ENCODE data around the gene SORCS2.
"Not testable (repeated sequence)": the region's sequence is repeated elsewhere in the genome, so short reads cannot be mapped to it uniquely, and the experiment has no call there.

Gene SORCS2

DNA sequence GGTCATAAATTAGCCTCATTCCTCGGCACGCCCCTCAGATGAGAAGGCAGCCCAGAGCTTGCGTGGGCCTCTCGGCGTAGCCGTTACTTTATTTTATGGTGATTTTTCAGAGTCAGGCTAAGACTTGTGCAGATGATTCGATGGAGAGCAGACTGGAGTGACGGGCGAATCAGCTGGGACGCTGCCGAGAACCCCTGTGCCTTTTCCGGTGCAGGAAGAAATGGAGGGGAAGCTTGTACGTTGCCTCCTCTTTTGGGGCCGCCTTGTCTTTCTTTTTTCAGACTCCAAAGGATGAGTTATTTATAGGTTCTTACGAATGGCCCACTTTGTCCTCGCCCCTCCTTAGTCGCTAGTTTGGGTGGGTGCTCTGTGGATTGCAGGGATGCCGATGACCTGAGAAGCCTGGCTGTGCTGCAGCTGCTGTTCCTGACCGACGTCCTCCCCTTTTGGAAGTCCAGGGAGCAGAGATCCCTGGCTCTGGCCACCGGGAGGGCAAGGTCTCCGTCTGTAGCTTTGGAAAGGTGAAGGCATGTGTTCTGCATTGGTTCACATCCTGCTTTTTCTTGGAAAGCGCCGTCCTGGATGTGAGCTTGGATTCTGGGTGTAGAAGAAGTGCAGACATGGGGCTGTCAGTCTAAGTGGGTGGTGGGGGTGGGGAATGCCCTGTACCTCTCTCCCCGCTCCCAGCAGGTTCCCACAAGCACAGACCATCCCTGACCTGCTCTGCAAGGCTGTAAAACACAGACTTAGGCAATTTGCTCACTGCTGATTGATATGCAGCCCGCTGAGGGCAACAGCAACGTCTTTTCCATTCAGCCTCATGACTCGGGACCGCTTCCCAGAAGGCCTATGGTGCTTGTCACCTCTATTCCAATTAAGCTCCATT, 9.3 kb downstream of the SORCS2 start:
- DNase-seq = no peak

DNA sequence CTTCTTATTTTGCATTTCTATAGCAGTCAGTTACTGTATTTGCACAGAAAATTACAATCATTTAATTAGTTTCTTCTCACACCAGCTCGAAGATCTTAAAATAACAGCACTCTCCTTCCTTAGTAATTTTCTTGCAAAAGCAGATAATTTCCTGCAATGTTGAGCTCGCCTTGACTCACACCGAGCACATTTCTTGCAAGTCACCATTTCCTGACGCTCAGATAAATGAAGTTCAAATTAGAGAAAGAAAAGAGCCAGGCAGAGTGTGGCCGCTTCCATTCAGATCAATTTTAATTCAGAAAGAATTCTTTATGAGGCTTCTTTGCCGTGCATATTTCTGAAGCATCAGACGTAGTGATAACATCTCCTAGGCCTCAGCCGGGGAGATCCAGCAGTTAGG, 10.1 kb downstream of the SORCS2 start:
- DNase-seq = no peak

DNA sequence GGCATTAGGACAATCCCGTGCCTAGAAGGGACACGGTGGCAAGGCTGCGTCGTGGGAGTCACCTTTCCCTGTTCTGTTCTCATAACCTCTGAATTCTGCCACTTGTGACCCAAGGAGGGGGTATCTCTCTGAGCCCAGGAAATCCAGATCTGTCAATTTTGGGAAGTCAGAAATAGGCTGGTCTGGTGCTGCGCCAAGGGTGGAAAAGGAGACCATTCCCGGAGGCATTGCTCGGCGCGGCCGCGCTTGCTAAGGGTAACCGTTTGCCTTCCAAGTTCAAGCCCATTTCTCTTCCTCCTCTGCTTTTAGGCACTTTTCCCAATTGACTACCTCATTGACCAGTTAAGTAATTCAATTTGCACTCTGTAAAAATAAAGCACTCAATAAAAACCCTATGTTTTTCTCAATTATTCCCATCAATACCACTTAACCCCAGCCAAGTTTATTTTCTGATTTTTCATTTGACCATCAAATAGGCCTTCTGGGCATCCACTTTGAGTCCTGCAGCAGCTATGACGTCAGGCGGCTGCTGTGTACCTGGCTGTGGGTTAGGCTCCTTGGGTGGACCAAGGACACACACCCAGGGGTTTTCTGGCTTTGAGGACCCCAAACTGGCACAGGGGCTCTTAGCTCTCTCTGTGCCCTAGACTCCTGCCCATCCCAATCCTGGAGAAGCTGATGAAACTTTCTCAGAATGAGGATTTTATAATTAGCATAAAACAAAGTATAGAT, 12.5 kb downstream of the SORCS2 start:
- no peak for DNase-seq

DNA sequence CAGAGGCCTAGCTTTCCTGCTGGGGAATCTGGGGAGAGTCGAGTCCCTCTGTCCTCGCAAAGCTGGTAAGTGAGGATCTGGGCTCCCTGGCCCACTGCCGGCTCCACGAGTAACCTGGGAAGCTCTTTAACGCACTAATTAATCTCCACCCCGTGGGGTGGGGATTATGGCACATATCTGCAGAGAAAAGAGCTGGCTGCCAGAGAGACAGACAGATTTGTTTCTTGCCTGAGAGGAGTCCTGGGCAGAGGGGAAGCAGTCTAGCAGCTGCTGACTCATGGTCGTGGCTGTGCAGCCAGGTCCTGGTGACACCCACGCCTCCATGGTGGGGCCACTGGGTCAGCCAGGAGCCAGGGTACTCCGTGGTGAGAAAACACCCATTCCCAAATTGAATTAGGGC, 14.0 kb downstream of the SORCS2 start:
- peak; percentile 1 to 18 (median 10) for DNase-seq

DNA sequence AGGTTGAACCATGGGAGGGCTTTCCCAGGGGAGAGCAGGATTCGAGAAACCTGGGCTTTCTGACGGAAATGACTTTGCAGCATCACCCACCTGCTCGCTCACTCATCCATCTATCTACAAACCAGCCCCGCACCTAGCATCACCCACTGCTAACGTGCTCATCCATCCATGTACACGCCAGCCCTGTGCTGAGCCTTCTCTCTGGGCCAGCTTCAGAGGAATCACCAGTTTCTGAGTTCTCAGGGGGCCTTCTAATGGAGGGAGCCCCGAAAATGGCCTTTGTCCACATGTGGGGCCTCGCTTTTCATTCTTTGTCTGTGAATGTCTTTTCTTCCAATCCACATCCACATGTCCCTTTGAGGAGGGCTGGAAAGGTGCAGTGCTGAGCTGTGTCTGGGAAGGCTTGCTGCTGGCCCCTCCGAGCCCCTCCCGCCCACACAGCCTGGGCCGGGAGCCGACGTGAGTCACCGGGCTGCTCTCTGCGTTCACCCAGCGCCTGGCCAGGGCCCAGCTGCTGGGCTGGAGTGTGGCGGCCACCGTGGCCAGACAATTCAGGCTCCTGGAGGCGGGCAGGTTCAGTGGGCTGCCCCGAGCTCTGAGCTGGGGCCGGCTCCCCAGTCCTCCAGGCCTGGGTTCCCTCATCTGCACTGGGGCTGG, 14.7 kb downstream of the SORCS2 start:
- no peak for DNase-seq

DNA sequence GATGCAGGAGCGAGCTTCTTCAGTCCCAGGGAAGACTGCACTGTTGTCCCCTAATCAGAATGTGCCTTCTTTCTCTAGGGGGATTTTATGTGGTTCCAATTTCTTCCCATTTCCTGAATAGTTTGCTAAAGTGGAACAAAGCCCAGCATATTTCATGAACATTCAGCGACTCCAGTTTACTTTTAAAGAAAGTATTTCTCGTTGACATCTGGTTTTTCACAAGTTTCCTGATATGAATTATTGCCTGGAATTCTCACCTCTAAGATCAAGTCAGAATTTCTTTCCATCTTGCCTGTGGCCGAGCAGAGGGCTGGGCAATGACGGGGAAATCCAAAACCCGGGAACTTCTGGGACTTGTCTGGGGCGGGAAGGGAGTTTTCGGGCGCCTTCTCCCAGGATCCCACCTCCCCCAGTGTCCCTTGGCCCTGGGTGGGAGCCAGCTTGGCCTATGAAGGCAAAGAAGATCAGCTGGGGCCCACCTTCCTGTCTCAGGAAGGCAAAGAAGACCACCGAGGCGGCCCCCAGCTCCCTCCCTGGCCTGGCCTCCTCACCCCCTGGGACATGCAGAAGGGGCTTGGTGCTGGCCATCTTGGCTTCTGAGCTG, 15.4 kb downstream of the SORCS2 start:
- DNase-seq = no peak

DNA sequence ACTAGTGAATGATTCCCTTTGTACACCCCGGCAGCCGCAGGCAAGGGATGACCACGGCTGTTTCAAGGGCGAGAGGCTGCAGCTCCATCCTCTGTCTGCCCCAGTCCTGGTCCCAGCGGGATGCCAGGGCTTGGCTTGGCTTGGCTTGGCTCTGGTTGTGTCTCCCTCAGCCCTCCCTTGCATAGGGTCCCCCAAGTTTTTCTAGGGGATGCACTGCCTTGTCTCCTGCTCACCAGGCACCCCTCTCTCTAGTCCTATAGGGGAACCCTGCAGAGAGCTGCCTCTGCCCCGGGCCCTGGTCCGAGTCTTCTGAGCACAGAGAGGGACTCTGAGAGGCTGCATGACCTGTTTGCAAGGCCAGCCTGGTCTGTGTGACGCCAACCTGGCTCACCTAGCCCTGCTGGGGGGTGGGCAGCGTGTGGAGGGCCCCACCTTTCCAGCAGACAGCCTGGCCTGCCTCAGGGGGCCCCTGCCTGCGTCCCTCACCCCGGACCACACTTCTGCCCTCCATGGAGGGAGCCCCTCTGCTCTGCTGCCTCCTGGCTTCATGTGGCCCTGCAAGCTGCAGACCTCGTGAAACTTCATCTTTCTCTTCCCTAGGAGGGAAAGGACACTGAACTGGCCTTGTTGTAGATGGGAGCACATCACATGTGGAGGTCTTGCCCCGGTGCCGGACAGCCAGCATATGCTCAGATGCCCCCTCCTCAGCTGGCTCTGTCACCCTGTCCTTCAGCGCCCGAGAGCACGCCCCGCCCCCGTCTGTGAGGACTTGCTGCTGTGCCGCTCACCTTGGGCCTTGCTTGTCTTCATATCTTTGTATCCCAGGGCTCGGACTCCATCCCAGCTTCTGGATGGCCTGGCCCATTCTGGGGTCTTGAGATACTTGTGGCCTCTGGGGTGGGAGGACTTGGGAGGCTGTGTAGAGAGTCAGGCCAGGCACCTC, 16.4 kb downstream of the SORCS2 start:
- DNase-seq = no peak

DNA sequence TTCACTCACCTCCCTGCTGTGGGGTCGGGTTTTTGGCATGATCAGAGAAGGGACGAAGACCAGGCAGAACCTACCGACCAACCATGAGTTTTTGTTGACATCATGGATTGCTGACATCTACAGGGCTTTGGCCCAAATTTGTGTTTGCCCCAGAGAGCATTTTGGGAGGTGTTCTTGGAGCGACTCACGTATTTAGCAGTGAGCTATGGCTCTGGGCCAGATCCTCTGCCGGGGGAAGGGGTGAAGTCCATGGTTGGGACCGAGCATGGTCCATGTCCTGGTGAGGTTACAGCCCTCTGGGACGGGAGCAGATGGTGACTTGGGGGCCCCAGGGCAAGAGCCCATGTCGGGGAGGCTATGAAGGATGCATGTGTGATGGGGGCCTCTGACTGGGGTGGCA, 17.4 kb downstream of the SORCS2 start:
- DNase-seq = no peak

DNA sequence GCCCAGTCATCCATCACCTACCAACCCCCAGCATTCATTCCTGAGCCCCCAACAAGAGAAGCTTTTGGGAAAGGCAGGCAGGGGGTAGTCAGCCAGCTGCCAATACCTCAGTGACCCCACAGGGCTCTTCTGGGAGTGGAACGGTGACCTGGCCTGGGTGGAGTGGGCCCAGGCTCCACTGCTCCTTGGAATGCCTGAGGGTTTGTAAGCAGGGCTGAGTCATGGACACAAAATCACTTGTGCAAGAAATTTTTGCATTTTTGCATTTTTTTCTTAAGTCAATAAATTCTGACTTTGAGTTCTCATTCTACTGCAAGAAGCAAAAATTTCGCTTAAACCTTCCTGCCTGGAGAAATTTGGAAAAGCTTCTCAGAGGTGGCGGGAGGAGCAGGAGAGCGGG, 18.5 kb downstream of the SORCS2 start:
- DNase-seq = peak in 1 of 4 experiments; percentile 10

DNA sequence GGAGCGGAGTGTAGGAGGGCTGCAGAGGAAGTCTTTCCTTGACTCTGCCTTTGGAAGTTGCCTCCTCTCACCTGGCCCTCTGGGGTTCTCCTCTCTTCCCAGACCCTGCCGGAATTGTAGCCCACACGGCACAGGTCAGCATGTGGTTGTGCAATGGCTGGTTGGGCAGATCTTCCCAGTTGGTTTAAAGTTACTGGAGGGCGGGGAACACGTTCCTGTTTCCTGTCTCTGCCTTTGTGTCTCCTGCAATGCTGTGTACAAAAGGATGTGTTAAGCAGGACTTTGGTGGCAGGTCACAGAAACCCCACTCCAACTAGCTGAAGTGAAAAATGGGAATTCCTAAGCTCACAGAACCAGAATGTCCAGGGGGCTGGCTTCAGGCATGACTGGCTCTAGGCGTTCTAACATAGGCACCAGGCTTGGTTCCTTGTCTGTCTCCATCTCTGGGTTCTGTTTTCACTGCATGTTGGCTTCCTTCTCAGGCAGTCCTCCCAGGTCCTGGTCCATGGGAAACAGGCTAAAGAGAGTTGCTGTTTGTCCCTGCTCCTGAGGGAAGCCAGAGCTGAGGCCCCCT, 19.9 kb downstream of the SORCS2 start:
- DNase-seq = no peak

DNA sequence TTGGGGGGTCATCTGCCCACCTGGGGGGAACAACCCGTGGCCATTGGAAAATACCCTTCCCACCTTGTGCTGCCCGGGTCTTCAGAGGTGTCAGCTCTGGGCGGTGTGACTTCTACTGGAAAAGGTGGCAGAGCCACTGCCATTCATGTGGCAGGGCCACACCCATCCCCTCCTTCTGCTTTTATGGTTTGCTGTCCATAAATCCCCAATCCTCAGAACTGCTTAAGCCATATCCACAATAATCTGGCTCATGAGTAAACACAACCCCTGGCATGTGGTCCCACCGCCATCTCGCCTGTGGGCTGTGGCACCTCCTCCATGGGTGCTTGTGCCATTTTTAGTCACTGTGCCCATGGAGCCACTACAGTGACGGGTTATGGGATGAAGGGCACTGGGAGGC, 20.6 kb downstream of the SORCS2 start:
- no peak for DNase-seq

DNA sequence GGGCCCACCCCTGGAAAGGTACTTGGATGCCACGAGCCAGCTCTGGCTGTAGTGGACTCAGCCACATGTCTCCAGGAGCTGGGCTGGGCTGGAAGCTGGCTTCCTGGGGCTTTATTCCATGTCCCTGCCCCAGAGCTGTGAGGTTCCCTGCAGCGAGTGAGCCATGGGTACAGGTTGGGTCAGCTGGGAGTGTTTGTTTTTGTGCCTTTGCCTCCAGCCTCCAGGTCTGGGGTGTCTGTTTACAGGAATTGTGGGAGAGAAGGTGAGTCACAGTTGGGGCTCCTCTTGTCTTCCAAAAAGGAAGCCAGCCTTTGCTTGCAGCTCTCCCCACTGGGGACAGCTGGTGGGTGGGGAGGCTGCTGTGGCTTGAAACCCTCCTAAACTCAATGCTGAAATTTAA, 21.5 kb downstream of the SORCS2 start:
- DNase-seq = no peak

DNA sequence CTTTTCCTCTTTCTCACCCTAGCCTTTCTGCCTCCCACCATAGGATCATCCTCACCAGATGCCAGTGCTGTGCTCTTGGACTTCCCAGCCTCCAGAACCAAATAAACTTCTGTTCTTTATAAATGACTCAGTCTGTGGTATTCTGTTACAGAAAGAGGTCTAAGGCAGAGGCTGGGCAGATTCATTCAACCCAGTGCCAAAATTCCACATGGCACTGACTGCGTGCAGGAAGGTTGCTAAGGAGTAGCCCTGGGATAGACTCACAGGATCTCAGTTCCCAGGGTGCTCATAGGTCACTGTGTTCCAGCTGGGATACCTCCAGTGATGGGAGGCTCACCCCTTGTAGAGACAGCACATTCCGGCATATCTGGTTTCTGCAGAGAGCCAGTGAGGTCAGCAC, 22.0 kb downstream of the SORCS2 start:
- no peak for DNase-seq

DNA sequence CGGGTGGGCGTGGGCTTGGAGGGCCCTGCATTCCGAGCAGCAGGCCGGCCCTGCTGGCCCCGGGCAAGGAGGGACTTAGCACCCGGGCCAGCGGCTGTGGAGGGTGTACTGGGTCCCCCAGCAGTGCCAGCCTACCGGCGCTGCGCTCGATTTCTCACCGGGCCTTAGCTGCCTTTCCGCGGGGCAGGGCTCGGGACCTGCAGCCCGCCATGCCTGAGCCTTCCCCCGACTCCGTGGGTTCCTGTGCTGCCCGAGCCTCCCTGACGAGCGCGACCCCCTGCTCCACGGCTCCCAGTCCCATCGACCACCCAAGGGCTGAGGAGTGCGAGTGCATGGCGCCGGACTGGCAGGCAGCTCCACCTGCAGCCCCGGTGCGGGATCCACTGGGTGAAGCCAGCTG, 22.8 kb downstream of the SORCS2 start:
- DNase-seq = not testable (repeated sequence)

DNA sequence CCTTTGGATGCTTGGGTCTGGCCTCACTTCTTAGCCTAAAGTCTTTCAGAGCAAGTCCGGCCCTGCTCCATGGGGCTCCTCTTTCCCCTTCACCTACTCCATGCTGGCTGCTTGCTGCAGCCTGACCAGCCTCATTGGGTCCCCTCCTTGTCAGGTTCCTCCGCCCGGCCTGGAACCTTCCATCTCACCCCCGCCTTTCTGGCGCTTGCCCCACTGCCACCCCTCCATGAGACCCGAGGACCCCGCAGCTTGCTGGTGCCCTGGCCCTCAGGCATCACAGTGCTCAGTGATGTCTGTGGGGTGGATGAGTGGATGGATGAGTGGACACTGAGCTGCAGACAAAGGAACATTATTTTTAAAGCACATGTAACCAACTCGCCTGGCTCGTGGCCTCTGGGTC, 24.7 kb downstream of the SORCS2 start:
- no peak for DNase-seq

DNA sequence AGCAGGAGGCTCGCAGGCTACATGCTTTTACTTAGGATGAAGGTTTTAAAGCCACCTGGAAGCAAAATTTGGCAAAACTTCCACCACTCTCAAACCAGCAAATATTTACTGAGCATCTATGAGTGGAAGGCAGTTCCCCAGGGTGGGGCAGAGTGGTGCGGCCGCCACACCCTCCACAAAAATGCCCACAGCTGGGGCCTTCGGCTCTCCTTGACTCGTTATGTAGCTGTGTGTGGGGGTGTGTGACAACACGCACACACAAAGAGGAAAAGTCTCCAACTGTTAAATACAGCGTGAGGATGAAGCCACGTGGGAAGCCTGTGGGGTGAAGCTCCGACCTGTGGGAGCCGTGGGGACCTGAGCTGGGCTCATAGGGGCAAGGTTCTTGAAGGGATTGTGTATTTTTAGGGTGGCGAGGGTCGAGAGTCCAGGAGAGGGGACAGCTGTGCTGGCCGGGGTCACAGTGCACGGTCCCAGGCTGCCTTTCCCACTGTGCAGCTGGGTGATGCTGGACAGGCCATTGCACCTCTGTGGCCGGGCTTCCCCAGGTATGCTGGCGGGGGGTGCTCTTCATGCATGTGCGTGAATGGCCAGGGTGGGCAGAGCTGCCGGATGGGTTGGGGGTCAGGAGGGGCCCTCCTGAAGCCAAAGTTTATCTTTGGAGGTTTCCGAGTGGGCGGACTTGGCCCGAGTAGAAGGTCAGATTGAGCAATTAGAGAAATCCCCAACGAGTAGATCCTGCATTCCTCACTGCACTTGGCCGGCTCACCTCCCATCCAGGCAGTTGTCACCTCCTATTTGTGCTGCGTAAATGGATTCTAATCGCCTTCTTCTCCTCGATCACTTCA, 25.4 kb downstream of the SORCS2 start:
- no peak for DNase-seq

DNA sequence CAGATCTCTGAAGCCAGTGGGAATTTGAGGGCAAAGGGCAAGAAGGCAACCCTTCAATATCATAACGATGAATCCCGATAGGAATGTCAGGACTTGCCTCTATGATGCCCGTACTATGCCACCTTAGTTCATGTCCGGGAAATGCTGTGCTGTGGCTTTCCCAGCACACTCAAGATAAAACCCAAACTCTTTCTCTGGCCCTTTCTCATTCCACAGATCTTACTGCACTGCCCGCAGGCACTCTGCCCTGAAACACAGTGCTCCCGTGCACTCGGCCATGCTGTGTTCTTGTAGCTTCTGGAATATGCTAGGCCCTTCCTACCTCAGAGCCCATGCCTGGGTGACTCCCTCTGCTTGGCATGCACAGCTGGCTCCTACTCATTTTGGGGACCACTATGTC, 26.3 kb downstream of the SORCS2 start:
- DNase-seq = no peak

DNA sequence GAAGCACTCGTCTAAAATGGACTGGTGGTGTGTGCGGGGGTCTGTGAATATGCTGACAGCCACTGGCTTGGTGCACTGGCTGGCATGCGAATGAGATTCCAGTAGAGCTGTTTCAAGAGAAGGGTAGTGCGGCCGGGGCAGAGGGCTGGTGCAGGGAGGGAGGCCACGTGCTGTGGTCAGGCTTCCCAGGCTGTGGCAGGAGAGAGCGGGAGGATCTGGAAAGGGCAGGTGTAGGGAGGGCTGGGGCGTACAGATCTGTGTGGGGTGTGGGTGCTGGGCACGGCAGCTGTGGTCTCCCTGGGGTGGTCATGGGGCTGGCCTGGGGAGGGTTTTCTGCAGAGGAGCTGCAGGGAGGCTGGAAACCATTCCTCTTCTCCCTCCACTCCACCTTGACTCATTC, 30.2 kb downstream of the SORCS2 start:
- no peak for DNase-seq

DNA sequence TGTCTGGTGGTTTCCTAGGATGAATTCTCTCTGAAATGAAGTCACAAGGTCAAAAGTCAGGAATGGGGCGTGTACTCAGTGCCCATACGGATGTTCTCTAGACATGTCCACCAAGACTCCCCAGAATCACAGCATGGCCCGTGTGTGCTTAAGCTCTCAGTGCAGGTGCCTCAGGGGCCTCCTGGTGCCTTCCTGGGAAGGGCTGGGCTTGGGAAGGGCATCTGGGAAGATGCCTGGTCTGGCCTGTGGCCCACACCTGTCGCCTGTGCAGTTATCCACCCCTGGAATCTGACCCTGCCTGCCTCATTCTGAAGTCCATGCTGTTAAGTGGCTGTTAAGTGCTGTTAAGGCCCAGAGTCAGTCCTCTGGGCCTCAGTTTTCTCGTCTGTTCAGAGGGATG, 31.2 kb downstream of the SORCS2 start:
- DNase-seq = no peak

DNA sequence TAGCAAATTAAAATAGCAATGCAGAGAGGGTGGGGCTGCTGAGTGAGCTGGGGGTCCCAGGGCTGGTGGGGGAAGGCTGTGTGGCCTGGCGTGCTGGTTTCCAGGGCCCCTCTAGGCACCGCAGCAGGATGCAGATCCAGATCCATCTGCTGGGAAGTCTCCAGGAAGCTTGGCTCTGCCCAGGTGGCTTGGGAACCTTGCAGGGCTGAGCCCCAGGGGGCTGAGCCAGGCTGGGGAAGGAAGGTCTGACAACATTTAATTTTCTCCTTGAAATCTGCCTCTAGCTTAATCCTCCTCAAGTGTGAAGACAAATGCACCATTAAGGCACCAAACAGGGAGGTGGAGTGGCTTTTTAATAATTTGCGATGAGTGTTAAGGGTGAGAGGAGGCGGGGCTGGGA, 31.7 kb downstream of the SORCS2 start:
- no peak for DNase-seq
